GM12878 (cell line): Measurements from ENCODE around the gene ABCC3. TPM values are rescaled to one million over a fixed set of nuclear protein-coding genes. Genes with fewer than 3 reads are reported as not detected.

ENCODE experiments used
- ATAC-seq: fragments of 200-7000 bp; cut with Tn5 transposase; 3 replicates; pipeline ENCODE4 v1.9.1; 2020; ENCODE audit warnings: mild to moderate bottlenecking, moderate library complexity
- BruUV-seq: library from RNA; stranded (reverse); fragments of 400-500 nt; replicated peaks from 2 replicates; lab custom pipeline; 2021; lab: Mats Ljungman, UMichigan
- CTCF ChIA-PET: fragments of 300-600 bp; sonication (Branson Sonifier 250); formaldehyde crosslinking; extraction: SDS; loops from one replicate; lab custom pipeline; 2021; ENCODE audit warnings: inconsistent platforms; lab: Yijun Ruan, JAX
- POLR2A ChIA-PET: fragments of 350-600 bp; formaldehyde crosslinking; extraction: SDS; loops from one replicate; lab custom pipeline; 2021; ENCODE audit warnings: inconsistent platforms; lab: Charles Lee
- RAD21 ChIA-PET: fragments of 300-600 bp; sonication (Branson Sonifier 250); formaldehyde crosslinking; loops from one replicate; lab custom pipeline; 2023; ENCODE audit warnings: antibody characterized with exemption; ENCODE audit not compliant: unreplicated experiment; lab: Charles Lee
- SMC1A ChIA-PET: fragments of 300-600 bp; sonication (Branson Sonifier 250); formaldehyde crosslinking; loops from one replicate; lab custom pipeline; 2023; ENCODE audit not compliant: unreplicated experiment, uncharacterized antibody; lab: Charles Lee
- DNase-seq: peaks from one replicate; pipeline ENCODE4 v3.0.0-alpha.2; 2011; ENCODE audit warnings: low read depth, low spot score
- FAIRE-seq: peaks from 3 replicates; lab custom pipeline; 2011; peaks lifted over from hg19 to GRCh38; lab: Jason Lieb, UNC
- H2AFZ ChIP-seq: 2 replicates; pipeline ENCODE4 v1.6.0; 2011; ENCODE audit warnings: low read depth, low read length, control low read depth; ENCODE audit not compliant: control insufficient read depth
- H3K27ac ChIP-seq: 2 replicates; pipeline ENCODE4 v1.5.1; 2011; ENCODE audit warnings: control low read depth; ENCODE audit not compliant: control insufficient read depth, insufficient read depth
- H3K27me3 ChIP-seq, 2 experiments: replicated peaks in 1 of 2; 2 replicates each; pipeline versions ENCODE4 v1.6.0 to v1.6.1; 2011; ENCODE audit warnings: low read length in 1 of 2; ENCODE audit not compliant: control insufficient read depth in 2 of 2, insufficient read depth in 2 of 2
- H3K36me3 ChIP-seq, 2 experiments: 2 replicates each; pipeline ENCODE4 v1.5.1; 2011; ENCODE audit warnings: low read length in 1 of 2; ENCODE audit not compliant: control insufficient read depth in 2 of 2, insufficient read depth in 2 of 2
- H3K4me1 ChIP-seq: 2 replicates; pipeline ENCODE4 v1.6.1; 2011; ENCODE audit warnings: mild to moderate bottlenecking, low read length, moderate library complexity, mixed read lengths; ENCODE audit not compliant: control insufficient read depth, insufficient read depth
- H3K4me2 ChIP-seq: 2 replicates; pipeline ENCODE4 v1.6.0; 2011; ENCODE audit warnings: control low read depth; ENCODE audit not compliant: control insufficient read depth, insufficient read depth
- H3K4me3 ChIP-seq: fragments of 200-600 bp; sonication (generic); 2 replicates; pipeline ENCODE4 v1.5.1; 2016
- H3K79me2 ChIP-seq: 2 replicates; pipeline ENCODE4 v1.6.0; 2011; ENCODE audit warnings: low read length; ENCODE audit not compliant: control insufficient read depth, insufficient read depth
- H3K9ac ChIP-seq: 2 replicates; pipeline ENCODE4 v1.8.0; 2011; ENCODE audit warnings: low read length, control low read depth, mixed read lengths; ENCODE audit not compliant: control insufficient read depth, insufficient read depth
- H3K9me3 ChIP-seq: replicated peaks from 3 replicates; pipeline ENCODE4 v1.5.1; 2011; ENCODE audit warnings: mild to moderate bottlenecking, low read length; ENCODE audit not compliant: control insufficient read depth, insufficient read depth
- H4K20me1 ChIP-seq: 2 replicates; pipeline ENCODE4 v1.6.0; 2011; ENCODE audit not compliant: control insufficient read depth, insufficient read depth
- CHD1 ChIP-seq: IDR thresholded peaks from 2 replicates; pipeline ENCODE4 v1.6.1; 2012; ENCODE audit warnings: low read depth, low read length, improper control_type of control experiment
- CREB1 ChIP-seq: IDR thresholded peaks from 2 replicates; pipeline ENCODE4 v1.6.1; 2012; ENCODE audit warnings: low read depth, mild to moderate bottlenecking, inconsistent platforms
- EZH2 ChIP-seq: IDR thresholded peaks from 2 replicates; pipeline ENCODE4 v1.6.1; 2012; ENCODE audit warnings: low read depth, mild to moderate bottlenecking, control low read depth, inconsistent platforms, low read length, borderline replicate concordance; ENCODE audit not compliant: control insufficient read depth
- HDAC2 ChIP-seq: fragments of 200-600 bp; sonication (generic); IDR thresholded peaks from 2 replicates; pipeline ENCODE4 v1.6.1; 2017
- MTA2 ChIP-seq: fragments of 450-650 bp; IDR thresholded peaks from 2 replicates; pipeline ENCODE4 v1.6.1; 2016; ENCODE audit warnings: low read depth, mild to moderate bottlenecking, moderate library complexity
- MTA3 ChIP-seq: IDR thresholded peaks from 2 replicates; pipeline ENCODE4 v1.6.1; 2012; ENCODE audit warnings: low read length, inconsistent platforms, borderline replicate concordance
- MYC ChIP-seq: IDR thresholded peaks from 2 replicates; pipeline ENCODE4 v1.6.1; 2011; ENCODE audit warnings: mild to moderate bottlenecking, low read length, moderate library complexity, inconsistent platforms; ENCODE audit not compliant: insufficient read depth, insufficient replicate concordance, insufficient read length, severe bottlenecking
- RELA ChIP-seq: fragments of 450-650 bp; IDR thresholded peaks from 2 replicates; pipeline ENCODE4 v1.8.0; 2014; ENCODE audit warnings: borderline replicate concordance; ENCODE audit not compliant: partially characterized antibody
- RUNX3 ChIP-seq: IDR thresholded peaks from 2 replicates; pipeline ENCODE4 v1.6.1; 2012; ENCODE audit warnings: low read length, inconsistent platforms
- SIX5 ChIP-seq: IDR thresholded peaks from 2 replicates; pipeline ENCODE4 v1.6.1; 2011; ENCODE audit warnings: mild to moderate bottlenecking, low read depth, low read length, moderate library complexity; ENCODE audit not compliant: severe bottlenecking
- SMAD1 ChIP-seq: fragments of 450-650 bp; IDR thresholded peaks from 2 replicates; pipeline ENCODE4 v1.6.1; 2018; ENCODE audit warnings: mild to moderate bottlenecking, low read depth; ENCODE audit not compliant: partially characterized antibody
- SMARCA5 ChIP-seq: fragments of 450-650 bp; IDR thresholded peaks from 2 replicates; pipeline ENCODE4 v1.6.1; 2017; ENCODE audit warnings: mild to moderate bottlenecking
- STAT1 ChIP-seq: fragments of 450-650 bp; conservative IDR thresholded peaks from 2 replicates; pipeline ENCODE4 v1.6.1; 2014; ENCODE audit warnings: antibody characterized with exemption, mild to moderate bottlenecking
- SUZ12 ChIP-seq: fragments of 200-600 bp; sonication (generic); IDR thresholded peaks from one replicate; pipeline ENCODE4 v1.6.1; 2018; ENCODE audit warnings: antibody characterized with exemption, mild to moderate bottlenecking; ENCODE audit not compliant: unreplicated experiment
- TCF12 ChIP-seq: IDR thresholded peaks from 2 replicates; pipeline ENCODE4 v1.6.1; 2011; ENCODE audit warnings: low read depth, mild to moderate bottlenecking, low read length
- TCF3 ChIP-seq: IDR thresholded peaks from 2 replicates; pipeline ENCODE4 v1.6.1; 2012; ENCODE audit warnings: low read depth, mild to moderate bottlenecking, low read length, borderline replicate concordance; ENCODE audit not compliant: insufficient read depth
- ZNF24 ChIP-seq: fragments of 450-650 bp; IDR thresholded peaks from 2 replicates; pipeline ENCODE4 v1.6.1; 2017; ENCODE audit warnings: antibody characterized with exemption, mild to moderate bottlenecking
- ZNF622 ChIP-seq: fragments of 450-650 bp; IDR thresholded peaks from 2 replicates; pipeline ENCODE4 v1.6.1; 2017; ENCODE audit warnings: mild to moderate bottlenecking, inconsistent platforms
- ZSCAN29 ChIP-seq: fragments of 450-650 bp; IDR thresholded peaks from 2 replicates; pipeline ENCODE4 v1.6.1; 2017; ENCODE audit warnings: mild to moderate bottlenecking, moderate library complexity
- WGBS: methylation state at CpG from one replicate; pipeline ENCODE4 v1.1.6; 2016; ENCODE audit warnings: low lambda C conversion rate; ENCODE audit not compliant: insufficient replicate concordance, insufficient coverage; ENCODE audit errors: missing lambda C conversion rate; 5-methylcytosine and 5-hydroxymethylcytosine counted together
- in situ Hi-C: fragments of 300-500 bp; cut with MboI; formaldehyde crosslinking; loops from 9 replicates; pipeline ENCODE4 v1.14.3; 2018; ENCODE audit warnings: mixed read lengths
- intact Hi-C: fragments of 100-400 bp; cut with micrococcal nuclease; formaldehyde crosslinking; loops from one replicate; pipeline ENCODE4 v1.14.2; 2022; ENCODE audit not compliant: unreplicated experiment
- polyA plus RNA-seq, 11 experiments: library from polyadenylated mRNA; depleted of rRNA in 4 of 11; unstranded in 6 of 11; stranded (reverse) in 5 of 11; fragments of >200 nt; fragmentation: Nextera tagmentation in 4 of 11; fragmentation: Illumina TruSeq in 1 of 11; extraction: Ambion mirVana in 4 of 11; extraction: Trizol in 1 of 11; gene quantifications; 1 replicate in 1 of 11; 2 replicates in 10 of 11; pipeline versions ENCODE4 v1.2.1 to v1.2.3, GENCODE V29; 2011 to 2016; ENCODE audit warnings: inconsistent platforms in 2 of 11, missing spikeins in 2 of 11, low read depth in 1 of 11
- total RNA-seq, 4 experiments: library from RNA; depleted of rRNA in 3 of 4; stranded (reverse); fragments of >200 nt in 3 of 4; fragmentation: Illumina TruSeq in 1 of 4; extraction: Trizol in 1 of 4; gene quantifications; 2 replicates each; pipeline versions ENCODE4 v1.2.1 to v1.2.3, GENCODE V29; 2013 to 2021

ABCC3 gene
- total and polyA plus RNA-seq, 10 of the 15 experiments (the other 5 are each of a cell fraction or from before 2014, with no cell fraction given): 0.21 to 2.3 (median 0.71) TPM; not detected in 6

GRCh38 chr17:50619489-50619888 is 15.2 kb upstream of the ABCC3 start:
- Histone ChIP-seq H3K4me3 (no peak overlapping the region), H4K20me1 (no peaks in the 10 kb centered on the region), H3K4me2 (no peak overlapping the region), H3K4me1 (no peaks in the 10 kb centered on the region), H3K9ac (no peak overlapping the region), H2AFZ (no peak overlapping the region), H3K9me3 (no peaks in the 10 kb centered on the region), H3K36me3 (no peaks in the 10 kb centered on the region), H3K79me2 (no peaks in the 10 kb centered on the region), H3K27me3 (no peaks in the 10 kb centered on the region; a peak in 1 of 4 replicates), H3K27ac (no peak overlapping the region)
- SMC1A ChIA-PET: no interaction called here
- WGBS: 29% methylated on average over 7 of the region's 7 CpGs
- TF ChIP-seq MYC: no peak
- intact Hi-C loops: no loop called here
- in situ Hi-C loops: no loop called here
- CTCF ChIA-PET: no interaction called here
- RAD21 ChIA-PET: no interaction called here
- no peak for ATAC-seq
- POLR2A ChIA-PET: no interaction called here
- BruUV-seq: no TSS peak
- no peak for FAIRE-seq
- no peak for DNase-seq

- ChIA-PET POLR2A (no interaction called here), CTCF (no interaction called here), SMC1A (no interaction called here), RAD21 (no interaction called here)
- Histone ChIP-seq H3K4me3 (no peak overlapping the region), H3K27ac (no peak overlapping the region), H4K20me1 (no peaks in the 10 kb centered on the region), H3K4me2 (no peak overlapping the region), H3K9ac (no peak overlapping the region), H3K79me2 (no peaks in the 10 kb centered on the region), H2AFZ (no peak overlapping the region), H3K36me3 (no peaks in the 10 kb centered on the region), H3K27me3 (no peaks in the 10 kb centered on the region; a peak in 1 of 4 replicates), H3K4me1 (no peaks in the 10 kb centered on the region), H3K9me3 (no peaks in the 10 kb centered on the region)
- DNase-seq (no peak), FAIRE-seq (no peak), ATAC-seq (no peak)
- intact Hi-C loops (no loop called here), in situ Hi-C loops (loop anchor here (10.0 kb wide), 1 partner anchor 135 kb away; no protein-coding TSS in a partner anchor)
- BruUV-seq: no TSS peak
- 16% methylated on average over 5 of the region's 5 CpGs for WGBS
- no peak for TF ChIP-seq CREB1
- TF ChIP-seq TCF12: no peak
- no peak for TF ChIP-seq CHD1
- no peak for TF ChIP-seq EZH2
- no peak for TF ChIP-seq MTA3
- no peak for TF ChIP-seq ZSCAN29
- no peak for TF ChIP-seq SMARCA5
- TF ChIP-seq STAT1: no peak
- no peak for TF ChIP-seq RELA
- TF ChIP-seq SIX5: no peak
- no peak for TF ChIP-seq MTA2
- no peak for TF ChIP-seq RUNX3
- TF ChIP-seq HDAC2: no peak
- no peak for TF ChIP-seq ZNF24
- TF ChIP-seq SMAD1: no peak
- TF ChIP-seq SUZ12: no peak
- no peak for TF ChIP-seq ZNF622
- TF ChIP-seq TCF3: no peak
Observed at GRCh38 chr17:50620237-50620636, 14.4 kb upstream of the ABCC3 start.
